ENCODE data around the gene UBE2V1. TPM values are rescaled to one million over a fixed set of nuclear protein-coding genes. Genes with fewer than 3 reads are reported as not detected.
"Not testable (repeated sequence)": the region's sequence is repeated elsewhere in the genome, so short reads cannot be mapped to it uniquely, and the experiment has no call there.

The UBE2V1 gene
- polyA plus RNA-seq, 2 of the 4 experiments (the other 2 are of a cell fraction): 129 to 141 TPM

GRCh38 chr20:50137702-50138101, 24.8 kb upstream of the UBE2V1 start:
- H3K27ac ChIP-seq: peak overlapping the region; percentile 72 to 76
- ChIA-PET CTCF (interaction anchor here (0.8 to 9.6 kb wide), 6 partner anchors 10 to 42 kb away, joined by 3 to 123 read pairs (median 14); partner anchors contain the start of gene PEDS1), POLR2A (interaction anchor here (0.9 kb wide), 1 partner anchor 16 kb away, joined by 3 read pairs; the partner anchor contains the start of gene PEDS1)
- peak; percentile 9 to 37; a peak in 2 of 4 replicates for TF ChIP-seq CEBPB (IDR thresholded peaks at IDR 0.05)
- not testable (repeated sequence) for ATAC-seq; H3K9me3 ChIP-seq; FAIRE-seq; H3K4me3 ChIP-seq; DNase-seq (ENCODE audit: low read depth in 1 of 2, low spot score in 1 of 2)
- 87% methylated on average over 13 of the region's 13 CpGs for WGBS (ENCODE audit: missing lambda C conversion rate)
- H3K4me2 ChIP-seq: peak overlapping the region; percentile 25
- H3K4me1 ChIP-seq: peaks cover 63% of the 10 kb centered on the region

- 78% methylated on average over 15 of the region's 15 CpGs for WGBS (ENCODE audit: missing lambda C conversion rate)
- TF ChIP-seq FOSL2 (IDR thresholded peaks at IDR 0.05) (no peak), FOSL2 (CRISPR knock-in tag; IDR thresholded peaks at IDR 0.05) (peak; percentile 41), REST (IDR thresholded peaks at IDR 0.05) (no peak)
- no peak overlapping the region for H3K4me3 ChIP-seq
- FAIRE-seq (no peak), DNase-seq (ENCODE audit: low read depth in 1 of 2, low spot score in 1 of 2) (no peak), ATAC-seq (peak in 1 of 2 experiments; percentile 10; a peak in 1 of 6 replicates)
- CTCF ChIA-PET: interaction anchor here (0.8 to 9.6 kb wide), 5 partner anchors 11 to 43 kb away, joined by 3 to 123 read pairs (median 9); partner anchors contain the start of gene PEDS1
- peaks cover 62% of the 10 kb centered on the region for H3K4me1 ChIP-seq
- no peaks in the 10 kb centered on the region for H3K9me3 ChIP-seq
- peak overlapping the region; percentile 72 to 76; a peak in 5 of 6 replicates for H3K27ac ChIP-seq
- POLR2A ChIA-PET: no interaction called here
- peak overlapping the region; percentile 25 for H3K4me2 ChIP-seq
These were observed 24.1 kb upstream of the UBE2V1 start for GRCh38 chr20:50136822-50137599.

- 90% methylated on average over 7 of the region's 7 CpGs for WGBS (ENCODE audit: missing lambda C conversion rate)
- H3K4me3 ChIP-seq; H3K4me2 ChIP-seq; DNase-seq (ENCODE audit: low read depth in 1 of 2, low spot score in 1 of 2); POLR2A ChIA-PET; ATAC-seq; FAIRE-seq; H3K27ac ChIP-seq; H3K9me3 ChIP-seq: not testable (repeated sequence)
- H3K4me1 ChIP-seq: peaks cover 64% of the 10 kb centered on the region
- CTCF ChIA-PET: interaction anchor here (0.9 to 31.2 kb wide), 6 partner anchors 9 to 64 kb away, joined by 3 to 1085 read pairs (median 4); partner anchors contain the start of gene CEBPB
These were observed 22.2 kb upstream of the UBE2V1 start for GRCh38 chr20:50135157-50135556.

- Histone ChIP-seq H3K4me1 (peaks cover 51% of the 10 kb centered on the region), H3K4me3 (no peak overlapping the region), H3K4me2 (no peak overlapping the region), H3K27ac (peak overlapping the region in 1 of 2 experiments; percentile 40; a peak in 1 of 6 replicates), H3K9me3 (no peaks in the 10 kb centered on the region)
- no peak for DNase-seq (ENCODE audit: low read depth in 1 of 2, low spot score in 1 of 2)
- ChIA-PET POLR2A (interaction anchor here (0.8 kb wide), 1 partner anchor 20 kb away, joined by 4 read pairs; the partner anchor contains the start of gene PEDS1), CTCF (interaction anchor here (1.3 to 31.2 kb wide), 7 partner anchors 10 to 446 kb away, joined by 3 to 1085 read pairs (median 4); partner anchors contain the start of gene CEBPB)
- WGBS (ENCODE audit: missing lambda C conversion rate): 85% methylated on average over 8 of the region's 9 CpGs
- TF ChIP-seq HDAC2 (IDR thresholded peaks at IDR 0.05) (no peak), HES2 (IDR thresholded peaks at IDR 0.05) (no peak), REST (IDR thresholded peaks at IDR 0.05) (no peak), CHD4 (IDR thresholded peaks at IDR 0.05; ENCODE audit: borderline replicate concordance) (no peak), HOXA7 (CRISPR knock-in tag; IDR thresholded peaks at IDR 0.05) (no peak), ZFP36 (IDR thresholded peaks at IDR 0.05; ENCODE audit: borderline replicate concordance, partially characterized antibody) (no peak), NPAS2 (CRISPR knock-in tag; IDR thresholded peaks at IDR 0.05; ENCODE audit: borderline replicate concordance) (no peak), CEBPB (IDR thresholded peaks at IDR 0.05) (no peak), SMC3 (IDR thresholded peaks at IDR 0.05) (no peak), BCL3 (IDR thresholded peaks at IDR 0.05) (no peak), TP53 (CRISPR knock-in tag; IDR thresholded peaks at IDR 0.05) (no peak), PHF8 (IDR thresholded peaks at IDR 0.05; ENCODE audit: borderline replicate concordance, low read depth) (no peak), MAFK (IDR thresholded peaks at IDR 0.05; ENCODE audit: partially characterized antibody) (no peak), ZC3H11A (IDR thresholded peaks at IDR 0.05) (no peak)
- FAIRE-seq: no peak
- ATAC-seq: peak; percentile 50 to 52; a peak in 3 of 6 replicates
These were observed 20.7 kb upstream of the UBE2V1 start for GRCh38 chr20:50133474-50134217.
